CD4-positive, alpha-beta T cell treated with Interferon gamma for 1 hour (primary cell): ENCODE results near the gene AHI1.

Experiments
- DNase-seq: peaks from one replicate; pipeline ENCODE4 v3.0.0-alpha.2; 2020

AHI1 gene

DNA sequence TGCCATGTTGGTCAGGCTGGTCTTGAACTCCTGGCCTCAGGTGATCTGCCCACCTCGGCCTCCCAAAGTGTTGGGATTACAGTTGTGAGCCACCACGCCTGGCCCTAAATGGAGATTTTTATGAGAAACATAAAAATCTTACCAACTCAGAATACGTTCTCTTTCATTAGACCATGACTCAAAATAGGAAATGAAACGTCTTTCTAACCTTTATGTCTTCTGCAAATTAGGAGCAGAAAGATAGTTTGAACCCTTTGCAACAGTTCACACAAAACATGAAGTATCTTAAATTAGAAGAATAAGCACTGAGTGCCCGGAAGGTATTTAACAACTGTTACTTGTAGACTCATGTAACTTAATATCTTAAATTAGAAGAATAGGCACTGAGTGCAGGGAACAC lies 48.3 kb downstream of the AHI1 start:
- no peak for DNase-seq

GRCh38 chr6:135440087-135440792 lies 57.3 kb downstream of the AHI1 start:
- DNase-seq, result no peak

- DNase-seq, result no peak
Observed at GRCh38 chr6:135439549-135439948, 58.0 kb downstream of the AHI1 start.

DNA sequence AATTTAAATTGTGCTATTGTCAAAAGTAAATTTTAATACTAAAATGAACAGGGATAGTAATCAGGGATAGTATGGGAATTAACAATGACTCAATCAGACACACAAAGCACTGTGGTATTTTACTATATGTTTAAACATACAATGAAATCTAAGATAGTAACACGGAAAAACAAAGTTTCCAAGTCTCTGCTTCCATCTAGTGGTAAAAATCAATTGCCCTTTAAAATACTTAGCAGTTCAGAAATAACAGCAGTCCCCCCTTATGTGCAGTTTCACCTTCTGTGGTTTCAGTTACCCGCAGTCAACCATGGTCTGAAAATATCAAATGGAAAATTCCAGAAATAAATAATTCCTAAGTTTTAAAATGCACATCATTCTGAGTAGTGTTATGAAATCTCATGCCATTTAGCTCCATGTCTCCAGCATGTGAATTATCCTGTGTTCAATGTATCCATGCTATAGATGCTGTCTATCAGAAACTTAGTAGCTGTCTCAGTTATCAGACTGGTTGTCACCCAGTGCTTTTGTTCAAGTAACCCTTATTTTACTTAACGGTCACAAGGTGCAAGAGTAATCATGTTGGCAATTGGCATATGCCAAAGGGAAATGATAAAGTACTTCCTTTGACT lies 58.5 kb downstream of the AHI1 start:
- no peak for DNase-seq

GRCh38 chr6:135434991-135435390 lies 62.5 kb downstream of the AHI1 start:
- no peak for DNase-seq

DNA sequence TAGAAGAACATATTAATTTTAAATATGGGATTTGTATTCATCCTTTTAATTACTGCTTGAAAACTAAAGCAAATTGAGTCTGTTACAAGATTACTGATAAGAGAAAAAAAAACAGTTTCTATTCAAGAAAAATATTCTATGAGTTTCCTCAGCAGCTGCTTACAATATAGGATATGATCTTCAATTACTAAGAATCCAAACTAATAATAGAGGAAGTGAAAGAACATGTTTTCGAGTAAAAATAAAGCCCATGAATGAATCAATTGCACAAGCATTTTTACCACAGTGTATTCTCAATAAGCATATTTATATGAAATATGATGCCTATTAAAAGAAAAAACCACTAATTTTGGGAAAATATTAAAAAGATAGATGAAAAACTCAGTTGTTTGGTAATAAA lies 63.4 kb downstream of the AHI1 start:
- no peak for DNase-seq

GRCh38 chr6:135428078-135428477 lies 69.5 kb downstream of the AHI1 start:
- no peak for DNase-seq

- no peak for DNase-seq
Observed at GRCh38 chr6:135426833-135427232, 70.7 kb downstream of the AHI1 start.

GRCh38 chr6:135424385-135424784 lies 73.2 kb downstream of the AHI1 start:
- DNase-seq, result no peak

DNA sequence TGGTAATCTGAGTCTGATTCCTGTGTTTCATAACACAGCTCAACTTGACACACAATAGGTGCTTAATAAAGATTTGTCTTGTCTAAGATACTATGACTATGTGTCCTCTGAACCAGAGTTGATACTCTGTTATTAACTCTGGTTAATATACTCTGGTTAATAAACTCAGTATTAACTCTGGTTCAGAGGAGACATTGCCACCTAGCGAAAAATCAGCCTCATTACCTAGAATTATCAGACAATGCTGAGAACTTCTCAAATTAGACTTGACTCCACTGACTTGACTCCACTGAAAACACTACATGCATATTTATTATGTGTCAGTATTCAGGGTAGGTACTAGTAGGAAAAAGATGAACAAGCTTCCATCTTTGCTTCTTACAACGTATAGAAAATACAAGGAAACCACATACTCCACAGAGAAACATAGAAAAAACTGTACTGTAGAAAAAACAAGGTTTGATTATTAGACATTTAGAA lies 73.9 kb downstream of the AHI1 start:
- DNase-seq, result no peak

DNA sequence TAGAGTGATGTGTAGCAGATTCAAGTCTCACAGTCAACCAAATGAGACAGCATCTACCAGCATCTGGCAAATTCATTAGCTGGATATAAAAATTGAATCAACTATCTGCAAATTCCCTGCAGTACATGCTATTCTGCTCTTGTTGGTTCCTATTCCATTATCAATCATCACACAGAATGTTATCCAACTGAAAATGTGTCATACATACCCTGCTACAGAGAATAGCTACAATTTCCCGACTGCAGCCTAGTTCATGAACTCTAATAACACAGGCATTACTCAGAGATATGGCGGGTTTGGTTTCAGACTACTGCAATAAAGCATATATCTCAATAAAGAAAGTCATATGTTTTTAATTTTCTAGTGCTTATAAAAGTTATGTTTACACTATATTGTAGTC lies 78.4 kb downstream of the AHI1 start:
- no peak for DNase-seq

GRCh38 chr6:135418040-135418760 lies 79.3 kb downstream of the AHI1 start:
- no peak for DNase-seq

DNA sequence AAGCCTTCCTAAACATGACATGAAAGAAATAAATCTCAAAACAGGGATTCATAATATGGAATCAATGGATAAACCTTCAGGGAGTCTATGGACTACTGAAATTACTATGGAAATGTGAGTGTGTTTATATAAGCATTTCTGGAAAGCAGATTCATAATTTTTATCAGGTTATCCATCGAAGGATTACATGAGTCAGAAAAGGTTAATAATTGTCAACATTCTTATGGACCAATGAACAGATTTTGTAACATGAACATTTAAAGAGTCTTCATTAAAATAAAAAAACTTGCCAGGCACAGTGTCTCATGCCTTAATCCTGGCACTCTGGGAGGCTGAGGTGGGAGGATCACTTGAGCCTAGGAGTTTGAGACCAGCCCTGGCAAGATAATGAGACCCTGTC lies 84.8 kb downstream of the AHI1 start:
- DNase-seq, result no peak

DNA sequence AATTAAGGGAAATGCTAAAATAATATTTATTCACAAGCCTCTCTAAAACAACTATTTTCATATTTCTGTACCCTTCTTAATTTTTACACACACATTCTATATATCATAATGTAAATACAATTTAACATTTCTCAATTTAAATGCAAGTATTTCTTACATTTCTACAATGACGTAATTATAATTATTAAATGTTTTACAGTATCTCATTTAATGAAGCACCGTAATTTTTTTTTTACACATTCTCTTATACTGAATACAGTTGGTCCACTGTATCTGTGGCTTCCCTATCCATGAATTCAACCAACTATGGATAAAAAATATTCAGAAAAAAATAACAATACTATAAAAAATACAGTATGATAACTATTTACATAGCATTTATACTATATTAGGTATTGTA lies 85.7 kb downstream of the AHI1 start:
- DNase-seq, result no peak

GRCh38 chr6:135411339-135411738 lies 86.2 kb downstream of the AHI1 start:
- DNase-seq, result no peak

DNA sequence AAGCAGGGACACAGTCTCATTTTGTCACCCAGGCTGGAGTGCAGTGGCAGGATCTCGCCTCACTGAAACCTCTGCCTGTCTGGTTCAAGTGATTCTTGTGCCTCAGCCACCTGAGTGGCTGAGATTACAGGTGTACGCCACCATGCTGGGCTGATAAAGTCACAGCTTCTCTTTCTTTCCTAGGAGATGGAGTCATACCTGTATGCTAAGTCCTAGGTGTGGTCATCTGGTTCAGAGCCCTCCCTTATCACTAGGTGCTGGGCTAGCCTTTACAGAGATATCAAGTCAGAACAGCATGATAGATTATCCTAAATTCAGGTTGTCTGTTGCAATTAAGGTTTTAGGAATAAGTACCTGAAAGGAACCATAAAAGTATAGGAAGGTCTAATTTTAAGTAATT lies 86.7 kb downstream of the AHI1 start:
- no peak for DNase-seq

DNA sequence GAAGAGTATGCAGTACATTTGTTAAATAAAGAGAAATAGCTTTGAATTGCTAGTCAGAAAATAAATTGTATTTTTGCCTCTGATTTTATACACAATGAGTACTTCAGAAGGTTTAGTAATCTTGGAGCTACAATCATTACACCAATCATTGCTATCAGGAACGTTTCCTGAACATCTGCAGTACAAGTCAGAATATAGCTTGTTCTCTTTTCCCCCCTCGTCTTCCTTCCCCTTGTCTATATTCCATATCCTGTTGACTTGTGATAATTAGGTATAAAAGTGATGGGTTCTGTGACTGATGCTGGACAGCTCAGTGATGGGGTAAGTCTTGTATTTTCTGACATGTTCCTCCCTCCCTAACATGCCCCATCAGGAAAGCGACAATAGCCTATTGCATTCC lies 94.0 kb downstream of the AHI1 start:
- DNase-seq, result no peak

DNA sequence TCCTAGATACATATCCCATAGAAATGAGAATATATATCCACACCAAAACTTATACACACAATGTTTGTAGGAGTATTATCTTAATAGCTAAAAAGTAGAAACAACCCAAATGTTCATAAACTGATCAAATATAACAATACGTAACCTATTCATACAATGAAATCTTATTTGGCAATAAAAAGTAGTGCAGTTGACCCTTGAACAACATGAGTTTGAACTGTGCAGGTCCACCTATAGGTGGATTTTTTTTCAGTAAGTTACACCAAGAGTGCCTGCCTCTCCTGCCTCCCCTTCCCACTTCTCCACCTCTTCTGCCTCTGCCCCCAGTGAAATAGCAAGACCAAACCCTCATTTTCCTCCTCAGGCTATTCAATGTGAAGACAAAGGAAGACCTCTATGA lies 95.2 kb downstream of the AHI1 start:
- DNase-seq, result no peak

DNA sequence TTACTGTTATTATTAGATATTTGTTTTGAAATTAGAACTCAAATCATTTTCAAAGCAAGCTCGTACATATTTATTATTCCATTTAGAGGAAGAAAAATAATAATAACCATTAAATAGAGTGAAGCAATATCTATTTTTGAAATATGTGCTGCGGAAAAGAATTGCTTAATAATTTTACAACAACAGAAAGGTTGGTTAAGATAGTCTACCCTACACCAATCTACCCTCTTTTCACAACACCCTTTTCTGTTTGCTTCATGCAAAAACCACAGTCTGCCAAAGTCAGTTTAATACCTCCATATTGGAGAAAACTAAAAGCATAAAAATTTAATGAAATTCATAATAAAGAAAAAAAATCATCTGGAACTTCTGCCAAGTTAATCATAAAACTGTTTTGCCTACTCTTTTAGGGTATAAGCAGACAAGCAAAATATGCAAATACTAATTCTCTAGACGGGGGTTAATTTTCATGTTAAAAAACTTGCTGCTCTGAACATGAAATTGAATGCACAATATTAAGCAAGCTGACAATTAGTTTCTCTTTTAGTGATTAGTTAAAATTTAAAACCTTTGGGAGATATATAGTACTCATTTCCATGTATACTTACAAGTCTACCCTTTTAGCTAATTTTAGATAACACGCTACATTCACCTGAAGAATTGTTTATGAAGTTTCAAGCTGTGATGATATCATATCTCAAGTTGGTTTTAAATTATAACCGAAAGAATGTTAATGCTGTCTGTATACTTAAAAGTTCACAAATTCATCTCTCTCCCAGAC lies 100.2 kb downstream of the AHI1 start:
- no peak for DNase-seq

- DNase-seq, result no peak
Observed at GRCh38 chr6:135395136-135395535, 102.4 kb downstream of the AHI1 start.

DNA sequence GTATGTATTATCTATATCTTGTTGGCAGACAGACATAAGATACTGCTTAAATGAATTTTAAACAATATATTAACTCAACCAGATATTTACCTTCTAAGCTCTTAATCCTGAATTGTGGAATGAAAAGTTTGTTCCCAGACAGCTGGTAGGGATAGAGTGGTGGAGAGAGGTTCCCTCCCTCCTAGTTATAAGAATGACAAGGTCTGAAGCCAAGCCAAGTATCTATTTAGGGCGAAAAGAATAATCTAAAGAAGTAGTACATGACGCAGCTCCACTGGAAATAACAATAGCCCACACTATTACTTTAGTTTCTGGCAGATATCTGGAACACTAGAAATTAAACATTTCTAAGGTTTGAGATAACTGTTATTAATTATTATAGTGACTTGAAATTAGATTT lies 104.3 kb downstream of the AHI1 start:
- no peak for DNase-seq

DNA sequence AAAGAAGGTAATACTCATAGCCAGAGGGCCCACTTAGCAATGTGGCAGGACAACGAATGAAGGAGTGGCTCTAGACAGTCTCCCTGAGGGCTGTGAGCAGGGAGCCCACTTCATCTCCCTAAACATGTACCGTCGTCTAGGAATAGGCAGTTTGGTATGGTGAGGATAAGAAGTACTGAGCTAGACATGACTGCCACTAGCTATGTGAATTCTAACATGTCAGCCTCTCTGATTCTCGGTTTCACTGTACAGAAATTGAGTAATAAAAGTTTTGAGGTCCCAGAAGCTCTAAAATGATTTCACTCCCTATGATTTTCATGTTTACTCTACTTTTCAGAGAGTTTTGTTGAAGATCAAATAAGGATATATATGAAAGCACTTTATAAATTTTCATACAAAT lies 107.1 kb downstream of the AHI1 start:
- DNase-seq, result no peak

DNA sequence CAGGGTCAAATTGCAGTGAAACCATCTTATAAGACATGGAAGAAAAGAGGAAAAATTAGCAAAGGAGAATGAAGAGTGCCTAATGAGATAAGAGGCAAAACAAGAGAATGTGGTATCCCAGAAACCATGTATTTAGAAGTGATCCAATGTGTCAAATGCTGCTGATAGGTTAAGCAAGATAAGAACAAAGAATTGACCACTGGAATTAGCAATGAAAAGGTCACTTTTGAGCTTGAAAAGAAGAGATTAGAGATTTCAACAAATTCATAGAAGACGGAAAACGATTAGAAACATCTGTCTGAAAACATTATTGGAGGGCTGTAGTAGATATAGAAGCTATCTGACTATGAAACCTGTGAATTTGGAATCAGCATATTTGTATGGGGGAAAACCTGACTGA lies 112.2 kb downstream of the AHI1 start:
- DNase-seq, result no peak
